Endothelial cell of umbilical vein (primary cell): ENCODE measurements around the gene CD44.

Source experiments
- CTCF ChIP-seq, 2 donors: IDR thresholded peaks; 1 replicate in 1 of 2; 2 replicates in 1 of 2; pipeline ENCODE4 v1.5.1; 2011; ENCODE audit warnings: low read length in 2 of 2, mild to moderate bottlenecking in 2 of 2, moderate library complexity in 2 of 2, control low read depth in 1 of 2, inconsistent platforms in 1 of 2, low read depth in 1 of 2; ENCODE audit not compliant: insufficient read depth in 1 of 2; ENCODE audit errors: extremely low read depth in 1 of 2
- POLR2A ChIP-seq: IDR thresholded peaks from 2 replicates; pipeline ENCODE4 v1.6.1; 2012; ENCODE audit warnings: low read depth, mild to moderate bottlenecking, control low read depth, low read length
- POLR2AphosphoS5 ChIP-seq: IDR thresholded peaks from 2 replicates; pipeline ENCODE4 v1.6.1; 2012; ENCODE audit warnings: low read depth, mild to moderate bottlenecking, control low read depth, low read length, moderate library complexity; ENCODE audit not compliant: insufficient read depth

GRCh38 chr11:35241083-35241482, 102.1 kb downstream of the CD44 start:
- TF ChIP-seq CTCF (IDR thresholded peaks at IDR 0.05; ENCODE audit: extremely low read depth in 1 of 2, insufficient read depth in 1 of 2, low read depth in 1 of 2, low read length in 2 of 2): no peak
- no peak for TF ChIP-seq POLR2A
- no peak for TF ChIP-seq POLR2AphosphoS5
